Thoracic aorta (tissue), 2 donors: ENCODE measurements around the gene CACNA2D2. TPM values are rescaled to one million over a fixed set of nuclear protein-coding genes. Genes with fewer than 3 reads are reported as not detected.

Experiments used
- ATAC-seq: fragments of 150-250 bp; one replicate; pipeline ENCODE4 v1.8.0; 2017; ENCODE audit warnings: low read depth; ENCODE audit not compliant: insufficient number of reproducible peaks, low FRiP score
- DNase-seq: peaks from one replicate; pipeline ENCODE4 v3.0.0-alpha.2; 2020; ENCODE audit warnings: low spot score
- H3K27ac ChIP-seq, 2 donors: fragments of 200-600 bp; sonication (generic); 1 replicate in 1 of 2; 2 replicates in 1 of 2; pipeline ENCODE4 v1.5.1; 2016; ENCODE audit warnings: mild to moderate bottlenecking in 2 of 2, moderate library complexity in 2 of 2
- H3K27me3 ChIP-seq: fragments of 200-600 bp; sonication (generic); replicated peaks from 2 replicates; pipeline ENCODE4 v1.6.0; 2016; ENCODE audit warnings: mild to moderate bottlenecking; ENCODE audit not compliant: insufficient read depth
- H3K36me3 ChIP-seq: fragments of 200-600 bp; sonication (generic); one replicate; pipeline ENCODE4 v1.5.1; 2016
- H3K4me1 ChIP-seq, 2 donors: fragments of 200-600 bp; sonication (generic); 1 replicate in 1 of 2; 2 replicates in 1 of 2; pipeline versions ENCODE4 v1.5.1 to v1.6.0; 2016; ENCODE audit warnings: low read depth in 2 of 2, mild to moderate bottlenecking in 1 of 2; ENCODE audit not compliant: control insufficient read depth in 1 of 2
- H3K4me3 ChIP-seq: fragments of 200-600 bp; sonication (generic); 2 replicates; pipeline ENCODE4 v1.5.1; 2016; ENCODE audit warnings: mild to moderate bottlenecking
- H3K9me3 ChIP-seq: fragments of 200-600 bp; sonication (generic); 2 replicates; pipeline ENCODE4 v1.5.1; 2016
- CTCF ChIP-seq: fragments of 200-600 bp; sonication (generic); IDR thresholded peaks from one replicate; pipeline ENCODE4 v1.5.1; 2019; ENCODE audit warnings: antibody characterized with exemption
- total RNA-seq, 2 donors: library from RNA; depleted of rRNA; stranded (reverse); fragments of >200 nt; gene quantifications; one replicate each; pipeline versions ENCODE4 v1.1.0 to v1.2.3, GENCODE V29; 2016

CACNA2D2 gene
- total RNA-seq, 2 donors from 2014 or later = 2.3 to 4.2 TPM

- TF ChIP-seq CTCF = no peak
- H3K4me3 ChIP-seq = no peak overlapping the region
- H3K36me3 ChIP-seq = no peaks in the 10 kb centered on the region
- H3K9me3 ChIP-seq = no peaks in the 10 kb centered on the region
- DNase-seq (no peak), ATAC-seq (no peak)
- no peaks in the 10 kb centered on the region for H3K4me1 ChIP-seq
- H3K27me3 ChIP-seq = no peaks in the 10 kb centered on the region
- H3K27ac ChIP-seq = no peak overlapping the region
These were observed 86.4 kb downstream of the CACNA2D2 start for GRCh38 chr3:50416736-50417636.

DNA sequence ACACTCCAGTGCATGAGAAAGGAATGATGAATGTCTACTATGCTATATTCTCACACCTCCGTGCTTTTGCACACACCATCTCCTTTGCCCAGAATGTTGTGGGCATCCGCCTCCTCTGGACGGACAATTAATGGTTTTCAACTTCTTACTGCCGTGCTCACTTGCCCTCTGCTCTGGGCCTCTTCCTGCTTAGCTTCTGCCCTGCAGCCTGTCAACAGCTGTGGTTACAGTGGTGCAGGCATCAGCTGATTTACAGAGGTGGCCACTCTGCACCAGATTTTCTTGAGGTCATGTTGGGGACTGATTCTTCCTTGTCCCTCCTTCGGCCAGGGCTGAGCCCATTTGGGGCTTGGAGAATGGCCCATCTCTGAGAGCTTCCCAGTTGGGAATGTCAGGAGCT, 87.6 kb downstream of the CACNA2D2 start:
- no peak for TF ChIP-seq CTCF
- no peak overlapping the region for H3K27ac ChIP-seq

DNA sequence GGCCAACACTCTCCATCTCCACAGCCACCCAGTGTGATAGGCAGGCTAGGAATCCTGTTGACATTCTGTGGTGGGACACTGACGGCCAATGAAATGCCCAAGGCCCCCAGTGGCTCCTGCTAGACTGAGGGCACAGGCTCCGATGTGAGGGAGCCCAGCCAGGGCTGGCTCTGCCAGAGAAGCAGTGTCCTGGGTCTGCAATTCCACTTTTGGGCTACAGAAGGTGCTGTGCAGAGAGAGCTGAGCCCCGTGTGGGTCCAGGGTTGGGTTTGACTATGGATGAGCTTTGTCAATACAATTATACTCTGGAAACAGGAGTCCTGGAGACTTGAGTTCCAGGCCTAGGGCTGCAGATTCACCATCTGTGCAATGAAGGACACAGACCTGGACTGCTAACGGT, 88.4 kb downstream of the CACNA2D2 start:
- H3K27me3 ChIP-seq = no peaks in the 10 kb centered on the region
- no peaks in the 10 kb centered on the region for H3K9me3 ChIP-seq
- H3K4me1 ChIP-seq = no peaks in the 10 kb centered on the region
- no peaks in the 10 kb centered on the region for H3K36me3 ChIP-seq
- ATAC-seq (no peak), DNase-seq (no peak)
- H3K4me3 ChIP-seq = no peak overlapping the region
- H3K27ac ChIP-seq = no peak overlapping the region
- TF ChIP-seq CTCF = no peak

More for the DNA sequence above, 87.6 kb downstream of the CACNA2D2 start:
- no peaks in the 10 kb centered on the region for H3K9me3 ChIP-seq
- ATAC-seq = no peak
- no peaks in the 10 kb centered on the region for H3K27me3 ChIP-seq
- no peak for DNase-seq
- H3K4me1 ChIP-seq = no peaks in the 10 kb centered on the region
- H3K4me3 ChIP-seq = no peak overlapping the region
- H3K36me3 ChIP-seq = no peaks in the 10 kb centered on the region

GRCh38 chr3:50414616-50415015, 88.8 kb downstream of the CACNA2D2 start:
- no peak overlapping the region for H3K4me3 ChIP-seq
- H3K4me1 ChIP-seq = no peaks in the 10 kb centered on the region
- H3K9me3 ChIP-seq = no peaks in the 10 kb centered on the region
- no peak for TF ChIP-seq CTCF
- no peak overlapping the region for H3K27ac ChIP-seq
- H3K27me3 ChIP-seq = no peaks in the 10 kb centered on the region
- no peak for DNase-seq
- H3K36me3 ChIP-seq = no peaks in the 10 kb centered on the region
- ATAC-seq = no peak

DNA sequence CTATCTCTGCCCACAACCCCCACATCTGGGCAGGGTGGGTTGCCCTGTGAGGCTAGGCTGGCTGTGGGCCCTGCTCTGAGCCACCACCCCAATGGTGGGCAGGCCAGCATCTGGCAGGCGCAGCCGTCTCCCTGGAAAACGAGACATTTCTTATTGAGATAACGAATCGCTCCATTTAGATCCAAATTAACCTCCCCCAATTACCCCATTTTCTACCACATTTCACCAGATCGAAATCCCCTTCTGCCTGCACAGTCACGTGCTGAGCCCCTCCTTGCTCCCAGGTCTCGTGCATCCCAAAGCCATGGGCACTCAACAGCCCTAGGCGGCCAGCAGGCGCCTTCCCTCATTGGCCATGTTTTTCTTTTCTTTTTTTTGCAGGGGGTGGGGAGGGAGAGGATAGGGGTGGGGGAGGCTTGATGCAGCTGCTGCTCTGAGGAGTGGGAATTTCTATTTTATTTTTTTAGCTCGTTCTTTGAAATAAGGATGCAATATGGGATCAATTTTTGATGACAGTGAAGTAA, 91.1 kb downstream of the CACNA2D2 start:
- Histone ChIP-seq H3K27me3 (no peaks in the 10 kb centered on the region), H3K27ac (no peak overlapping the region), H3K4me1 (no peaks in the 10 kb centered on the region), H3K9me3 (no peaks in the 10 kb centered on the region), H3K36me3 (no peaks in the 10 kb centered on the region), H3K4me3 (no peak overlapping the region)
- no peak for DNase-seq
- no peak for ATAC-seq
- no peak for TF ChIP-seq CTCF
